Measurements from ENCODE around the gene KCNJ18. TPM values are rescaled to one million over a fixed set of nuclear protein-coding genes. Genes with fewer than 3 reads are reported as not detected.
"Not testable (repeated sequence)": the region's sequence is repeated elsewhere in the genome, so short reads cannot be mapped to it uniquely, and the experiment has no call there.

Gene KCNJ18
- total RNA-seq, 4 donors from 2014 or later = not detected

DNA sequence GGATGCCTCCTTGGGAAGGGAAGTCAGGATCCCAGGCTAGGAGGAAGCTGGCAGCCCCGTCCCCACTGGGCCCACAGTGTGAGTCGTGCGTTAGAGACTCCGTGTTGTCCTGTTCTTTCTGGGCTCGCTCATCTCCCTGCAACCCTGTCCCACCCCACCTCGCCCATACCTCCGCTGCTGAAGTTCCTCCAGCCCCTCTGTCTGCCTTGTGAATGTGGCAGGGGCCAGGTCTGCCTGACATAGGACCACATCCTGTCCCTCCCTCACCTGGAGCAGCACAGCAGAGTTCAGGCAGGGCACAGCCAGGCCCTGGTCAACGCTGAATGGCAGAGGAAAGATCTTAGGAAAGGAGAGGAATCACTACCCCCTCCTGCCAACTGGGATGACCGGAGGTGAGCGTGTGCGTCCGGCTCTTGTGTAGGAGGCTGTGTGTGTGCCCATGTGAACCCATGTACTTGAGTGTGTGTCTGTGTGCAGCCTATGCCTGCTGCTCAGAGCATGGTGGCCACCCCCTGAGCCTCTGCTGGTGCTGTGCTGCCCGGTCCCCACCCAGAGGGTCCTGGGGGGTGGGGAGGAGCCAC is 12.8 kb downstream of the KCNJ18 start:
- H3K36me3 ChIP-seq = no peaks in the 10 kb centered on the region
- H3K27ac ChIP-seq = no peak overlapping the region
- H3K4me1 ChIP-seq = no peaks in the 10 kb centered on the region
- 75 to 78% methylated on average over 11 to 13 of the region's 13 CpGs for WGBS, 2 donors (ENCODE audit: low coverage in 1 of 2)
- in situ Hi-C loops (cut with MboI; ENCODE audit: low pct_ligation_motif_present in 1 of 4, low pct_unique_long_range_greater_than_20kb in 1 of 4, low sequenced_read_pairs in 3 of 4) (loop anchor here in 1 of 4 donors (10.0 kb wide), 1 partner anchor 290 kb away; no protein-coding TSS in a partner anchor), intact Hi-C loops (cut with DNase I; ENCODE audit: low total_unique reads) (no loop called here)
- no peaks in the 10 kb centered on the region for H3K27me3 ChIP-seq
- no peak overlapping the region for H3K4me3 ChIP-seq
- no peaks in the 10 kb centered on the region for H3K9me3 ChIP-seq
- no peak for DNase-seq
- TF ChIP-seq, protein P1, sequence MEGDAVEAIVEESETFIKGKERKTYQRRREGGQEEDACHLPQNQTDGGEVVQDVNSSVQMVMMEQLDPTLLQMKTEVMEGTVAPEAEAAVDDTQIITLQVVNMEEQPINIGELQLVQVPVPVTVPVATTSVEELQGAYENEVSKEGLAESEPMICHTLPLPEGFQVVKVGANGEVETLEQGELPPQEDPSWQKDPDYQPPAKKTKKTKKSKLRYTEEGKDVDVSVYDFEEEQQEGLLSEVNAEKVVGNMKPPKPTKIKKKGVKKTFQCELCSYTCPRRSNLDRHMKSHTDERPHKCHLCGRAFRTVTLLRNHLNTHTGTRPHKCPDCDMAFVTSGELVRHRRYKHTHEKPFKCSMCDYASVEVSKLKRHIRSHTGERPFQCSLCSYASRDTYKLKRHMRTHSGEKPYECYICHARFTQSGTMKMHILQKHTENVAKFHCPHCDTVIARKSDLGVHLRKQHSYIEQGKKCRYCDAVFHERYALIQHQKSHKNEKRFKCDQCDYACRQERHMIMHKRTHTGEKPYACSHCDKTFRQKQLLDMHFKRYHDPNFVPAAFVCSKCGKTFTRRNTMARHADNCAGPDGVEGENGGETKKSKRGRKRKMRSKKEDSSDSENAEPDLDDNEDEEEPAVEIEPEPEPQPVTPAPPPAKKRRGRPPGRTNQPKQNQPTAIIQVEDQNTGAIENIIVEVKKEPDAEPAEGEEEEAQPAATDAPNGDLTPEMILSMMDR (IDR thresholded peaks at IDR 0.05) = no peak
- TF ChIP-seq POLR2A (IDR thresholded peaks at IDR 0.05) = no peak
- no peak for TF ChIP-seq POLR2AphosphoS5 (IDR thresholded peaks at IDR 0.05)
- no peak for TF ChIP-seq EP300 (IDR thresholded peaks at IDR 0.05; ENCODE audit: low read depth)

DNA sequence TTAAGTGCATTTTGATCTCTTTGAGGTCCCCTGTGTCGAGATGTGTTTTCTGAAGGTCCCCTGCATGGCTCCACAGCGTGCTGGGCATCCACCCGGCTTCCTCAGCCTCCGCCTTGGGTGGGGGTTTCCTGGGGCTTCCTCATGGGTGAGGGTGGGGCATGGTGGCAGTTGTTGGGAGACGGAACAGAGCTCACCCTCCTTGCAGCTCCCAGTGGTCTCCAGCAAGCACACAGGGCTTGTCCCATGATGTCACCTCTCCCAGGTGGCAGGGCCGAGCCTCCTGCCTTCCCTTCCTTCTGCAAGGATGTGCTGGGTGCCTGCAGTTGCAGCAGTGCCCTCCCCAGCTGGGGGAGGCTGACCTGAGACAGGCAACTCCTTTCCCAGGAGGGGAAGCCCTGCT is 13.4 kb downstream of the KCNJ18 start:
- in situ Hi-C loops (cut with MboI; ENCODE audit: low pct_ligation_motif_present in 1 of 4, low pct_unique_long_range_greater_than_20kb in 1 of 4, low sequenced_read_pairs in 3 of 4) = loop anchor here in 1 of 4 donors (10.0 kb wide), 1 partner anchor 291 kb away; no protein-coding TSS in a partner anchor
- H3K4me3 ChIP-seq; H3K27me3 ChIP-seq; H3K36me3 ChIP-seq; intact Hi-C loops (cut with DNase I; ENCODE audit: low total_unique reads); H3K4me1 ChIP-seq; H3K27ac ChIP-seq; H3K9me3 ChIP-seq; DNase-seq: not testable (repeated sequence)
- 57 to 68% methylated on average over 1 to 6 of the region's 6 CpGs for WGBS, 2 donors (ENCODE audit: low coverage in 1 of 2)

DNA sequence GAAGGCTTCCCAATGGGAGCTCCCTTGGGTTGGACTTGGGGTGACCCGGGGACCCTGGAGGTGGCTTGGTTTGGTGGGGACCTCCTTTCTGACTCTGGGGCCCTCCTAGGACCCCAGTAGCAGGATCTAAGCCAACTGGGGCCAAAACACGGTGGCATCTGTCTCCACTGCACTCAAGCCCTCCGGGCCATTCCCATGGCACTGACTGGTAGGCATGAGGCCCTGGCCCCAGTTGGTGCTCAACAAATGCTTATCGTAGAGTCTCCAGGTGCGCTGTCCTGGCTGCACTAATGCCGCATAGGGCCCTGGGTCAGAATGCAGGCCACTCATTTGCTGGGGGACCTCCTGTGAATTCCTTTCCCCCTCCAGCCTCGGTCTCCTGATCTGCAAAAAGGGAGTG is 14.2 kb downstream of the KCNJ18 start:
- in situ Hi-C loops (cut with MboI; ENCODE audit: low pct_ligation_motif_present in 1 of 4, low pct_unique_long_range_greater_than_20kb in 1 of 4, low sequenced_read_pairs in 3 of 4) = loop anchor here in 1 of 4 donors (10.0 kb wide), 1 partner anchor 292 kb away; no protein-coding TSS in a partner anchor
- H3K36me3 ChIP-seq; H3K9me3 ChIP-seq; H3K27ac ChIP-seq; DNase-seq; H3K27me3 ChIP-seq; H3K4me1 ChIP-seq; H3K4me3 ChIP-seq; intact Hi-C loops (cut with DNase I; ENCODE audit: low total_unique reads): not testable (repeated sequence)
- WGBS, 2 donors (ENCODE audit: low coverage in 1 of 2) = 84% methylated on average over 7 of the region's 7 CpGs; no CpG with 5 or more reads in 1 of the 2 donors

DNA sequence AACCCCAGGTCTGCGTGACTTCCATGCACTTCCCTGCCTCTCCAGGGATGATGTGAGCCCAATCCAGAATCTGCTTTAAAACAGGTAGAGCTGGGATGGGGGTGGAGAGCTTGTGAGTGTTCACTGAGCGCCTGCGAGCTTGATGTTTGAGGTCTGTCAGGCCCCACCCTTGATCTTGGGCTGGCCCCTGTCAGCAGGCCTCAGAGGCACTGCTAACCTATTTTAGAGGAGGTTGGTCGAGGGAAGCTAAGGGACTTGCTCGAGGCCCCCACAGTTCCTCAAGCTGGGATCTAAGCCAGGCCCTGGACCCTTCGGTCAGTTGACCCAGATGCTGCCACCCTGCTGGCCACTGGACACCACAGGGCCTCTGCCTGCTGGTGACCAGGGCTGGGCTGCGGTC is 14.8 kb downstream of the KCNJ18 start:
- in situ Hi-C loops (cut with MboI; ENCODE audit: low pct_ligation_motif_present in 1 of 4, low pct_unique_long_range_greater_than_20kb in 1 of 4, low sequenced_read_pairs in 3 of 4) = loop anchor here in 1 of 4 donors (10.0 kb wide), 1 partner anchor 292 kb away; no protein-coding TSS in a partner anchor

DNA sequence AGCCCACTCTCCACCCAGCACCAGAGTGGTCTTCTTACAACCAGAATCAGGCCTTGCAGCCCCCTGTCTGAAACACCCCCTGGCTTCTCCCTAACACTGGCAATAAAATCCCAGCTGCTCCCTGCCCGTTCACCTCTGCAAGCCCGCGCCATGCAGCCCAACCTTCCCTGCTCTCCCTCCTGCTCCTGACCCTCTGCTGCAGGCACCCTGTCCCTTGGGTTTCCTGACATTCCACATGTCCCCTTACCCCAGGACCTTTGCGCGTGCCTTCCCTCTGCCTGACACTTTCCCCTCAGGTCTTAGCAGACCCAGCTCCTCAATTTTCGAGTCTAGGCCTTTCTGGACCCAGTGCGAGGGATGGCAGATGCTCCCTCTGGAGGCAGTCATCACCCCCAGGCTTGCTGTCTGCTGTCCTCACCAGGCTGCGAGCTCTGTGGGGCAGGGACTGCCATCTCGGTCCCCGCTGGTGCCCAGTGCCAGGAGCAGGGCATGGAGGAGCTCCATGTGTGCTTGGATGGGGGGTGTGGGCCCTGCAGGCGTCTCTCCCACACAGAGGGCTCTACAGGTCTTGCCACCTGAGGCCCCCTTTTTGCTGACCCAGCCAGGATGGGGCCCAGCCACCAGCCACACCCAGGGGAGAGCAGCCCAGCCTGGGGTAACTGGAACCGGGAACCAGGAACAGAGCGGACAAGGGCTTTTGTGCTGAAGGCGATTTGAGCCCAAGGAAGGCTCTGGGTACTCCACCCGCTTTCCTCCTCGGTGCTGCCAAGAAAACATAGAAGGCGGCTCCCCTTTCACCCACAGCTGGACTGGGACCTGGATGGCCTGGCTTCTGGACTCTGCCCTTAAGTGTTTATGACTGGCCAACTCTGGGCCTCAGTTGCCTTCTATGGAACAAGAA is 15.6 kb downstream of the KCNJ18 start:
- H3K36me3 ChIP-seq; H3K4me3 ChIP-seq; DNase-seq; H3K27me3 ChIP-seq; intact Hi-C loops (cut with DNase I; ENCODE audit: low total_unique reads); H3K9me3 ChIP-seq; H3K4me1 ChIP-seq; H3K27ac ChIP-seq: not testable (repeated sequence)
- in situ Hi-C loops (cut with MboI; ENCODE audit: low pct_ligation_motif_present in 1 of 4, low pct_unique_long_range_greater_than_20kb in 1 of 4, low sequenced_read_pairs in 3 of 4) = loop anchor here in 1 of 4 donors (10.0 kb wide), 1 partner anchor 293 kb away; no protein-coding TSS in a partner anchor
- 80 to 85% methylated on average over 1 to 13 of the region's 17 CpGs for WGBS, 2 donors (ENCODE audit: low coverage in 1 of 2)

More for the DNA sequence above, 14.8 kb downstream of the KCNJ18 start:
- H3K4me1 ChIP-seq; H3K9me3 ChIP-seq; H3K36me3 ChIP-seq; H3K27me3 ChIP-seq; H3K4me3 ChIP-seq; H3K27ac ChIP-seq; DNase-seq; intact Hi-C loops (cut with DNase I; ENCODE audit: low total_unique reads): not testable (repeated sequence)
- 80% methylated on average over 4 of the region's 7 CpGs; no CpG with 5 or more reads in 1 of the 2 donors for WGBS, 2 donors (ENCODE audit: low coverage in 1 of 2)

DNA sequence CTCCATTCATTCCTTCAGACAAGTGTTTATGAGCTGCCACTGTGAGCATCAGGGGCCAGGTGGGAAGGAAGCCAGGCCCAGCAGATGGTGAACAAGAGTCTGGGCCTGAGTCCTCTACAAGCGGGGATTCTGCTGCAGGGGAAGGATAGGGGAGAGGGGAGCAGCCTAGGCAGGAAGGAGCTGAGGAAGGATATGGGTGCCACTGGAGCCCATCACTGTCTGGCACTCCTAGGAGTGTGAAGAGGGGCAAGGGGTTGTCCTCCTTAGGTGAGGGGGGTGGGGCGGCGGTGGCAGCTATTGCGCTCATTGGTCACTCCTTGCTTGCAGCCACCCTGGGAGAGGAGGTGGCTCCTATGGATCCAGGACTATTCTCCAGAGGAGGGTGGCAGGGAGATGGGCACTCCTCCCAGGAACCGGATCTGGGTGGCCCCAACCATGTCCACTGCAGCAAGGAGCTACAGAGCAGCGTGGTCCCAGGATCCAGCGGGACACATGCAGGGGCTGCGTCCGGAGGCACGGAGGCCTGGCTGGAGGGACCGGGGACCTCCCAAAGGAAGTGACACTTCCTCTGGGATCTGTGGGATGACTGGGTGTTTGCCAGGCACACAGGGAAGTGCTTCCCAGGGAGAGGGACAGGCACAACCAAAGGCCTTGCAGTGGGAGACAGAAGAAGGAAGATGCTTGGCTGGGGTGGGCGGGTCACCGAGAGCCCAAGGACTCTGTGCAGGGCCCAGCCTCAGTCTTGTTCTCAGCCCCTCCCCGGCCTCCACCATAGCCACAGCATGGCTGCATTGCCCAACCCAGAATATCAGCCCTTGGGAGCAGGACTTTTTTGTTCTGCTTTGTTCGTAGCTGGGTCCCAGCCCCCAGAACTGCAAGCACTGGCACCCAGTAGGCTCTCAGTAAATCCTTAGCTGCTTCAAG is 16.6 kb downstream of the KCNJ18 start:
- 75 to 86% methylated on average over 1 to 14 of the region's 15 CpGs for WGBS, 2 donors (ENCODE audit: low coverage in 1 of 2)
- H3K9me3 ChIP-seq; H3K36me3 ChIP-seq; H3K27me3 ChIP-seq; DNase-seq; H3K27ac ChIP-seq; intact Hi-C loops (cut with DNase I; ENCODE audit: low total_unique reads); H3K4me1 ChIP-seq; H3K4me3 ChIP-seq: not testable (repeated sequence)
- in situ Hi-C loops (cut with MboI; ENCODE audit: low pct_ligation_motif_present in 1 of 4, low pct_unique_long_range_greater_than_20kb in 1 of 4, low sequenced_read_pairs in 3 of 4) = loop anchor here in 1 of 4 donors (10.0 kb wide), 1 partner anchor 294 kb away; no protein-coding TSS in a partner anchor

DNA sequence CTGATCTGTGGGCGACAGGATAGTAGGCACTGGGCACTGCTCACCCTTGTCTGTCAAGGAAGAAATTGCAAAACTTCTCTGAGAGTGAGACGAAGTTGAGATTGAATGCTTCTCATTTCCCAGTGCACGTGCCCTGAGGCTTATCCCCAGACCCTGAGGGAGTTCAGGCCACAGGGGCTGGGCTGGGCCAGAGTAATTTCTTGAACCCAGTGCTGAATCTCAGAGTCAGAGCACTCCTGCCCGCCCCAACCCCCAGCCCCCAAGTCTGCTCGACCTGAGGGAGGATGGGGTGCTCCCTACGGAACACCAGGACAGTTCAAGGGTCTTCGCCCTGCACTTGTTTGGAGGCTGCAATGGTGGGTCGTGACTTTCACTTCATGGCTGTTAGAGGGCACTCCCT is 17.7 kb downstream of the KCNJ18 start:
- in situ Hi-C loops (cut with MboI; ENCODE audit: low pct_ligation_motif_present in 1 of 4, low pct_unique_long_range_greater_than_20kb in 1 of 4, low sequenced_read_pairs in 3 of 4) = loop anchor here in 1 of 4 donors (10.0 kb wide), 1 partner anchor 295 kb away; no protein-coding TSS in a partner anchor
- WGBS, 2 donors (ENCODE audit: low coverage in 1 of 2) = 76% methylated on average over 7 of the region's 8 CpGs; no CpG with 5 or more reads in 1 of the 2 donors

DNA sequence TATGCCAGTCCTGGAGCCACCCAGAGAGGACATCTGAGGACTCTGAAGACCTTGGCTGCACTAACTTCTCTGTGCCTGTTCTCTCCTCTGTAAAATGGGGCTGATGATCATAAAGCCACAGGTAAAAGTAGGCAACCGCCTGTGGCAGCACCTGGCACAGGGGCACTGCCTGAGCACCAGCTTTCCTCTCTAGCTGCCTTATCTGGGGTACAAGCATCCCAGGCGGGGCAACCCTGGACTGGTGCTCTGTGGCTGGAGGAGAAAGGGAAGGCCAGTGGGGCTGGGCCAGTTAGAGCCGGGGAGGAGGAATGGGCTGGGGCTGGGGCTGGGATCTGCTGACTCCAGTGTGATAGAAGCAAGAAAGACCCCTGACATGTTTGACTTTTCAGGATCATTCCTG is 18.2 kb downstream of the KCNJ18 start:
- H3K27ac ChIP-seq; intact Hi-C loops (cut with DNase I; ENCODE audit: low total_unique reads); H3K4me1 ChIP-seq; H3K36me3 ChIP-seq; H3K4me3 ChIP-seq; in situ Hi-C loops (cut with MboI; ENCODE audit: low pct_ligation_motif_present in 1 of 4, low pct_unique_long_range_greater_than_20kb in 1 of 4, low sequenced_read_pairs in 3 of 4); H3K27me3 ChIP-seq; H3K9me3 ChIP-seq; DNase-seq: not testable (repeated sequence)
- 66% methylated on average over 3 of the region's 3 CpGs; no CpG with 5 or more reads in 1 of the 2 donors for WGBS, 2 donors (ENCODE audit: low coverage in 1 of 2)

More for the DNA sequence above, 17.7 kb downstream of the KCNJ18 start:
- H3K4me3 ChIP-seq; H3K4me1 ChIP-seq; H3K27me3 ChIP-seq; DNase-seq; H3K36me3 ChIP-seq; intact Hi-C loops (cut with DNase I; ENCODE audit: low total_unique reads); H3K27ac ChIP-seq; H3K9me3 ChIP-seq: not testable (repeated sequence)

Data from transverse colon (tissue), 4 donors.